ENCODE results near the gene DNM2. TPM values are rescaled to one million over a fixed set of nuclear protein-coding genes. Genes with fewer than 3 reads are reported as not detected.

The DNM2 gene
- total RNA-seq, 4 donors from 2014 or later: 469 to 1,152 (median 585) TPM

GRCh38 chr19:10691178-10691881 is 26.5 kb upstream of the DNM2 start:
- Histone ChIP-seq H3K9me3 (no peaks in the 10 kb centered on the region), H3K27ac (no peak overlapping the region), H3K4me3 (no peak overlapping the region), H3K4me1 (peaks cover 0 to 12% (median 8%) of the 10 kb centered on the region in 4 donors), H3K27me3 (no peaks in the 10 kb centered on the region), H3K36me3 (peaks cover 0 to 32% (median 16%) of the 10 kb centered on the region in 4 donors)
- DNase-seq: no peak
- WGBS, 2 donors (ENCODE audit: low coverage in 1 of 2): 87 to 88% methylated on average over 3 to 21 of the region's 23 CpGs
- intact Hi-C loops (cut with DNase I; ENCODE audit: low total_unique reads) (no loop called here), in situ Hi-C loops (cut with MboI; ENCODE audit: low pct_ligation_motif_present in 1 of 4, low pct_unique_long_range_greater_than_20kb in 1 of 4, low sequenced_read_pairs in 3 of 4) (no loop called here)
- TF ChIP-seq POLR2A (IDR thresholded peaks at IDR 0.05) (no peak), POLR2AphosphoS5 (IDR thresholded peaks at IDR 0.05) (no peak), EP300 (IDR thresholded peaks at IDR 0.05; ENCODE audit: low read depth) (no peak)
- TF ChIP-seq, protein P1, sequence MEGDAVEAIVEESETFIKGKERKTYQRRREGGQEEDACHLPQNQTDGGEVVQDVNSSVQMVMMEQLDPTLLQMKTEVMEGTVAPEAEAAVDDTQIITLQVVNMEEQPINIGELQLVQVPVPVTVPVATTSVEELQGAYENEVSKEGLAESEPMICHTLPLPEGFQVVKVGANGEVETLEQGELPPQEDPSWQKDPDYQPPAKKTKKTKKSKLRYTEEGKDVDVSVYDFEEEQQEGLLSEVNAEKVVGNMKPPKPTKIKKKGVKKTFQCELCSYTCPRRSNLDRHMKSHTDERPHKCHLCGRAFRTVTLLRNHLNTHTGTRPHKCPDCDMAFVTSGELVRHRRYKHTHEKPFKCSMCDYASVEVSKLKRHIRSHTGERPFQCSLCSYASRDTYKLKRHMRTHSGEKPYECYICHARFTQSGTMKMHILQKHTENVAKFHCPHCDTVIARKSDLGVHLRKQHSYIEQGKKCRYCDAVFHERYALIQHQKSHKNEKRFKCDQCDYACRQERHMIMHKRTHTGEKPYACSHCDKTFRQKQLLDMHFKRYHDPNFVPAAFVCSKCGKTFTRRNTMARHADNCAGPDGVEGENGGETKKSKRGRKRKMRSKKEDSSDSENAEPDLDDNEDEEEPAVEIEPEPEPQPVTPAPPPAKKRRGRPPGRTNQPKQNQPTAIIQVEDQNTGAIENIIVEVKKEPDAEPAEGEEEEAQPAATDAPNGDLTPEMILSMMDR (IDR thresholded peaks at IDR 0.05): no peak

- Histone ChIP-seq H3K4me3 (no peak overlapping the region), H3K9me3 (no peaks in the 10 kb centered on the region), H3K27ac (no peak overlapping the region), H3K27me3 (no peaks in the 10 kb centered on the region), H3K4me1 (peaks cover 0 to 12% (median 8%) of the 10 kb centered on the region in 4 donors), H3K36me3 (peaks cover 0 to 29% (median 14%) of the 10 kb centered on the region in 4 donors)
- no peak for DNase-seq
- intact Hi-C loops (cut with DNase I; ENCODE audit: low total_unique reads) (no loop called here), in situ Hi-C loops (cut with MboI; ENCODE audit: low pct_ligation_motif_present in 1 of 4, low pct_unique_long_range_greater_than_20kb in 1 of 4, low sequenced_read_pairs in 3 of 4) (no loop called here)
- 88% methylated on average over 5 of the region's 5 CpGs; no CpG with 5 or more reads in 1 of the 2 donors for WGBS, 2 donors (ENCODE audit: low coverage in 1 of 2)
- TF ChIP-seq, protein P1 (IDR thresholded peaks at IDR 0.05): no peak
- TF ChIP-seq POLR2A (IDR thresholded peaks at IDR 0.05) (no peak), POLR2AphosphoS5 (IDR thresholded peaks at IDR 0.05) (no peak), EP300 (IDR thresholded peaks at IDR 0.05; ENCODE audit: low read depth) (no peak)
Measured at GRCh38 chr19:10691883-10692282, 26.0 kb upstream of the DNM2 start.

DNA sequence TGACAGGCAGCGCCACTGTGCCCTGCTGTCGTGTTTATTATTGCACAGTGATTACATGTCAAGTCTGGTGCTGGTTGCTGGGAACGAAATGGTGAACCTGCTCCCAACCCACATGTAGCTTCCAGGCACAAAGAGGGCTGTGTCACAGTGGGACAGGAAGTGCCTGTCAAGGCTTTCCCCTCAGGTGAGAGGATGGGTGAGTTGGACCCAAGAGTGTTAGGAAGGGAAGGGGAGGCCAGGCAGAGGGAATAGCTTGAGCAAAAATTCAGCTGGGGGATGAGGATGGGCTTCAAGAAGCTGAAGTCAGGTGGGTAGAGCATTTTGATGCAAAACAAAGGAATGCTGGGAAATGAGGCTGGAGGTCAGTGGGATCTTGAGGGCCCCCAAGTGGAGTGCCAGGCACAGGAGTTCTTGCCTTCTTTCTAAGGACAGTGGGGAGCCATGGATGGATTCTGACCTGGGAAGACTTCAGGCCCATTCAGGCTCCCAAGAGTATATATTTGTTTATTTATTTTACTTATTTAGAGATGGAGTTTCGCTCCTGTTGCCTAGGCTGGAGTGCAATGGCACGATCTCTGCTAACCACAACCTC is 25.1 kb upstream of the DNM2 start:
- Histone ChIP-seq H3K9me3 (no peaks in the 10 kb centered on the region), H3K27ac (no peak overlapping the region), H3K4me3 (no peak overlapping the region), H3K4me1 (peaks cover 0 to 12% (median 8%) of the 10 kb centered on the region in 4 donors), H3K27me3 (no peaks in the 10 kb centered on the region), H3K36me3 (peaks cover 0 to 21% (median 8%) of the 10 kb centered on the region in 4 donors)
- in situ Hi-C loops (cut with MboI; ENCODE audit: low pct_ligation_motif_present in 1 of 4, low pct_unique_long_range_greater_than_20kb in 1 of 4, low sequenced_read_pairs in 3 of 4): no loop called here
- TF ChIP-seq POLR2A (IDR thresholded peaks at IDR 0.05): no peak
- TF ChIP-seq EP300 (IDR thresholded peaks at IDR 0.05; ENCODE audit: low read depth): no peak
- no peak for TF ChIP-seq POLR2AphosphoS5 (IDR thresholded peaks at IDR 0.05)
- TF ChIP-seq, protein P1 (IDR thresholded peaks at IDR 0.05): no peak
- intact Hi-C loops (cut with DNase I; ENCODE audit: low total_unique reads): no loop called here
- 80 to 82% methylated on average over 1 to 5 of the region's 5 CpGs for WGBS, 2 donors (ENCODE audit: low coverage in 1 of 2)
- no peak for DNase-seq

DNA sequence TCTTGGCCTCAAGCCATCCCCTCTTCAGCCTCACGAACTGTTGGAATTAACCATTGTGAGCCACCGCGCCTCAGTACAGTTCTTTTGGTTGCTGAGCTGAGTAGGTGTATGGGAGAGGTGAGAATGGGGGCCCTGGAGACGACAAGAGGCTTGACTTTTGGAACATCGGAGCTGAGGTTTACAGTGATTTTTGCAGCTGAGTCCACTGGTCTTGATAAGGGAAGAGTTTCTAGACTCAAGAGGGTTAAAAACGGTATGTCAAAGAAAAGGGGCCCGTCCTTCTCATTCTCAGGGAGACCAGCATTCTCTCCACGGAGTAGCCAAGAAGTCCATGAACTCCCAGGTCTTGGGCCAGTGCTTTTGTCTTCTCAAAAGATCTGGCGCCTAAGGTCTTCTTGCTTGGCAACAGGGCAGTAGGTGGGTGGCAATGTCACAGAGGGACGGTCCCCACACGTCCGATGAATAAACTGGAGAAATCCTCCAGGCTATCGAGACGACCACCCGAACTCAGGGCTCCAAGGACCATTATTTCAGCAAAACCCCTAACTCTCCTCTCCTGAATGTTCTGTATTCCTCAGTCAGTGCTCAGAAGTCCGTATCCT is 23.1 kb upstream of the DNM2 start:
- intact Hi-C loops (cut with DNase I; ENCODE audit: low total_unique reads): no loop called here
- Histone ChIP-seq H3K27me3 (no peaks in the 10 kb centered on the region), H3K4me3 (peak overlapping the region in 1 of 4 donors; percentile 15), H3K9me3 (no peaks in the 10 kb centered on the region), H3K36me3 (peaks cover 0 to 2% (median 0%) of the 10 kb centered on the region in 4 donors), H3K27ac (no peak overlapping the region), H3K4me1 (peaks cover 0 to 12% (median 8%) of the 10 kb centered on the region in 4 donors)
- TF ChIP-seq POLR2A (IDR thresholded peaks at IDR 0.05) (no peak), EP300 (IDR thresholded peaks at IDR 0.05; ENCODE audit: low read depth) (no peak), POLR2AphosphoS5 (IDR thresholded peaks at IDR 0.05) (no peak)
- TF ChIP-seq, protein P1 (IDR thresholded peaks at IDR 0.05): no peak
- in situ Hi-C loops (cut with MboI; ENCODE audit: low pct_ligation_motif_present in 1 of 4, low pct_unique_long_range_greater_than_20kb in 1 of 4, low sequenced_read_pairs in 3 of 4): no loop called here
- WGBS, 2 donors (ENCODE audit: low coverage in 1 of 2): 51 to 53% methylated on average over 3 to 16 of the region's 16 CpGs
- DNase-seq: no peak
